B cell (primary cell): ENCODE measurements around the gene PRKN. TPM values are rescaled to one million over a fixed set of nuclear protein-coding genes. Genes with fewer than 3 reads are reported as not detected.

Experiments
- ATAC-seq: fragments of 200-7000 bp; cut with Tn5 transposase; one replicate; pipeline ENCODE4 v1.10.0; 2021; ENCODE audit warnings: low read depth, mild to moderate bottlenecking, moderate number of reproducible peaks, moderate library complexity
- CTCF ChIA-PET: fragments of 350-600 bp; sonication (Branson Sonifier 250); formaldehyde crosslinking; loops from one replicate; lab custom pipeline; 2021; ENCODE audit warnings: antibody characterized with exemption, inconsistent platforms; lab: Charles Lee
- POLR2A ChIA-PET: fragments of 350-600 bp; sonication (Branson Sonifier 250); formaldehyde crosslinking; loops from one replicate; lab custom pipeline; 2021; ENCODE audit warnings: antibody characterized with exemption; lab: Charles Lee
- DNase-seq: peaks from one replicate; pipeline ENCODE4 v3.0.0; 2013
- H2AFZ ChIP-seq: 2 replicates; pipeline ENCODE4 v1.6.1; 2012; ENCODE audit warnings: mild to moderate bottlenecking, low read depth, low read length; ENCODE audit not compliant: insufficient read depth, poor library complexity, severe bottlenecking
- H3K27ac ChIP-seq, 2 donors: 1 replicate in 1 of 2; 2 replicates in 1 of 2; pipeline ENCODE4 v1.5.1; 2012 to 2013; ENCODE audit warnings: low read length in 2 of 2, mild to moderate bottlenecking in 2 of 2, moderate library complexity in 1 of 2
- H3K27me3 ChIP-seq, 4 experiments: fragments of 200-600 bp in 1 of 4; sonication (generic) in 1 of 4; replicated peaks in 1 of 4; 1 replicate in 2 of 4; 2 replicates in 2 of 4; pipeline versions ENCODE4 v1.6.1 to v1.7.0; 2013 to 2016; ENCODE audit warnings: low read length in 3 of 4, mild to moderate bottlenecking in 2 of 4, mixed read lengths in 1 of 4, moderate library complexity in 1 of 4; ENCODE audit not compliant: insufficient read depth in 4 of 4, control insufficient read depth in 3 of 4; ENCODE audit errors: control extremely low read depth in 1 of 4
- H3K36me3 ChIP-seq, 2 experiments: replicated peaks in 1 of 2; 1 replicate in 1 of 2; 2 replicates in 1 of 2; pipeline versions ENCODE4 v1.6.1 to v1.7.1; 2013; ENCODE audit warnings: low read length in 1 of 2; ENCODE audit not compliant: insufficient read depth in 2 of 2, control insufficient read depth in 1 of 2; ENCODE audit errors: control extremely low read depth in 1 of 2, extremely low read depth in 1 of 2
- H3K4me1 ChIP-seq, 2 donors: fragments of 200-600 bp in 1 of 2; sonication (generic) in 1 of 2; 1 replicate in 1 of 2; 2 replicates in 1 of 2; pipeline versions ENCODE4 v1.5.1 to v1.6.1; 2013 to 2017; ENCODE audit warnings: low read length in 2 of 2; ENCODE audit not compliant: control insufficient read depth in 2 of 2, insufficient read depth in 2 of 2
- H3K4me2 ChIP-seq: replicated peaks from 2 replicates; pipeline ENCODE3; 2012; ENCODE audit warnings: mild to moderate bottlenecking, low read depth, low read length; ENCODE audit not compliant: poor library complexity, severe bottlenecking
- H3K4me3 ChIP-seq, 5 experiments: fragments of 200-600 bp in 1 of 5; sonication (generic) in 1 of 5; 1 replicate in 3 of 5; 2 replicates in 2 of 5; pipeline versions ENCODE4 v1.5.1 to v1.7.0; 2011 to 2016; ENCODE audit warnings: low read length in 4 of 5, mild to moderate bottlenecking in 4 of 5, low read depth in 2 of 5, control low read depth in 1 of 5, moderate library complexity in 1 of 5; ENCODE audit not compliant: insufficient read depth in 1 of 5; ENCODE audit errors: control extremely low read depth in 1 of 5, extremely low read depth in 1 of 5
- H3K79me2 ChIP-seq: fragments of 200-600 bp; sonication (generic); one replicate; pipeline ENCODE4 v1.6.0; 2016; ENCODE audit warnings: low read length; ENCODE audit not compliant: control insufficient read depth, insufficient read depth
- H3K9ac ChIP-seq: fragments of 200-600 bp; sonication (generic); 2 replicates; pipeline ENCODE4 v1.6.1; 2017; ENCODE audit warnings: mild to moderate bottlenecking, low read length, moderate library complexity
- H3K9me3 ChIP-seq, 3 donors: one replicate each; pipeline versions ENCODE4 v1.6.1 to v1.7.1; 2013; ENCODE audit warnings: low read length in 2 of 3; ENCODE audit not compliant: control insufficient read depth in 2 of 3, insufficient read depth in 1 of 3; ENCODE audit errors: control extremely low read depth in 1 of 3
- H4K20me1 ChIP-seq: 2 replicates; pipeline ENCODE4 v1.6.0; 2012; ENCODE audit warnings: mild to moderate bottlenecking, low read length; ENCODE audit not compliant: insufficient read depth, control insufficient read depth, poor library complexity, severe bottlenecking
- H3K27ac Mint-ChIP-seq: one replicate; pipeline ENCODE4 v1.8.0; 2021; ENCODE audit warnings: mixed read lengths
- H3K27me3 Mint-ChIP-seq: one replicate; pipeline ENCODE4 v1.8.0; 2021; ENCODE audit warnings: mixed read lengths
- H3K4me1 Mint-ChIP-seq: one replicate; pipeline ENCODE4 v1.8.0; 2021; ENCODE audit warnings: mixed read lengths
- H3K4me3 Mint-ChIP-seq: one replicate; pipeline ENCODE4 v1.8.0; 2021; ENCODE audit warnings: mixed read lengths
- H3K9me3 Mint-ChIP-seq: one replicate; pipeline ENCODE4 v1.8.0; 2022; ENCODE audit warnings: mixed read lengths; ENCODE audit not compliant: insufficient read depth
- CTCF ChIP-seq: fragments of 200-600 bp; IDR thresholded peaks from one replicate; pipeline ENCODE4 v1.8.0; 2022; ENCODE audit warnings: antibody characterized with exemption, mild to moderate bottlenecking
- EZH2 ChIP-seq: IDR thresholded peaks from 2 replicates; pipeline ENCODE4 v1.6.1; 2012; ENCODE audit warnings: borderline replicate concordance, low read depth, mild to moderate bottlenecking, moderate library complexity, low read length; ENCODE audit not compliant: insufficient read depth, poor library complexity, severe bottlenecking
- WGBS: methylation state at CpG from one replicate; pipeline ENCODE4 v1.1.5; 2013; ENCODE audit warnings: missing lambda C conversion rate; ENCODE audit not compliant: insufficient coverage; 5-methylcytosine and 5-hydroxymethylcytosine counted together
- intact Hi-C: fragments of 100-400 bp; cut with micrococcal nuclease; formaldehyde crosslinking; loops from one replicate; pipeline ENCODE4 v1.10.0; 2022
- polyA plus RNA-seq: library from polyadenylated mRNA; depleted of rRNA; stranded (reverse); fragments of >200 nt; gene quantifications from 2 replicates; pipeline ENCODE4 v1.2.3, GENCODE V29; 2012
- total RNA-seq, 2 donors: library from RNA; stranded (reverse); fragments of 120-200 nt in 1 of 2; gene quantifications; 1 replicate in 1 of 2; 2 replicates in 1 of 2; pipeline versions ENCODE4 v1.2.3 to v1.2.4, GENCODE V29; 2013 to 2022

PRKN gene
- total and polyA plus RNA-seq, 2 donors (not counting 1 experiment from before 2014, with no cell fraction given), result 1.6 to 6.2 TPM

GRCh38 chr6:161727083-161727833 is 1000.3 kb downstream of the PRKN start:
- CTCF ChIA-PET, result no interaction called here
- no peaks in the 10 kb centered on the region for H3K4me1 ChIP-seq
- H3K79me2 ChIP-seq, result no peaks in the 10 kb centered on the region
- no peaks in the 10 kb centered on the region for H3K4me1 Mint-ChIP-seq
- no peak for TF ChIP-seq EZH2
- TF ChIP-seq CTCF, result no peak
- H3K27ac ChIP-seq, result no peak overlapping the region
- no peaks in the 10 kb centered on the region for H3K27me3 Mint-ChIP-seq
- WGBS, result 94% methylated on average over 3 of the region's 6 CpGs
- H3K27ac Mint-ChIP-seq, result no peak overlapping the region
- no peak overlapping the region for H2AFZ ChIP-seq
- POLR2A ChIA-PET, result no interaction called here
- H3K9ac ChIP-seq, result no peak overlapping the region
- no peak overlapping the region for H3K4me2 ChIP-seq
- H3K36me3 ChIP-seq, result no peaks in the 10 kb centered on the region
- no peaks in the 10 kb centered on the region for H3K9me3 ChIP-seq
- intact Hi-C loops, result no loop called here
- peaks cover 3% of the 10 kb centered on the region for H3K9me3 Mint-ChIP-seq
- H3K4me3 ChIP-seq, result no peak overlapping the region
- ATAC-seq (no peak), DNase-seq (no peak)
- H3K27me3 ChIP-seq, result no peaks in the 10 kb centered on the region
- H3K4me3 Mint-ChIP-seq, result no peak overlapping the region
- H4K20me1 ChIP-seq, result no peaks in the 10 kb centered on the region

- Histone ChIP-seq H3K4me2 (no peak overlapping the region), H4K20me1 (no peaks in the 10 kb centered on the region), H3K79me2 (no peaks in the 10 kb centered on the region), H3K27ac (no peak overlapping the region), H3K9ac (no peak overlapping the region), H3K4me3 (no peak overlapping the region), H3K4me1 (no peaks in the 10 kb centered on the region), H3K9me3 (peaks cover 0 to 3% (median 0%) of the 10 kb centered on the region in 3 donors), H2AFZ (no peak overlapping the region), H3K27me3 (no peaks in the 10 kb centered on the region), H3K36me3 (no peaks in the 10 kb centered on the region)
- TF ChIP-seq CTCF (no peak), EZH2 (no peak)
- Mint-ChIP-seq H3K4me3 (no peak overlapping the region), H3K4me1 (no peaks in the 10 kb centered on the region), H3K27ac (no peak overlapping the region), H3K9me3 (no peaks in the 10 kb centered on the region), H3K27me3 (no peaks in the 10 kb centered on the region)
- DNase-seq, result no peak
- ATAC-seq, result no peak
- intact Hi-C loops, result no loop called here
- POLR2A ChIA-PET, result no interaction called here
- CTCF ChIA-PET, result no interaction called here
- 80% methylated on average over 1 of the region's 3 CpGs for WGBS
Measured at GRCh38 chr6:161722394-161722793, 1005.2 kb downstream of the PRKN start.
